HepG2 (cell line): ENCODE results near the gene PGRMC1. TPM values are rescaled to one million over a fixed set of nuclear protein-coding genes. Genes with fewer than 3 reads are reported as not detected.

Experiments
- ATAC-seq: fragments of 200-7000 bp; cut with Tn5 transposase; 3 replicates; pipeline ENCODE4 v1.9.1; 2020; ENCODE audit warnings: mild to moderate bottlenecking, moderate library complexity
- BruUV-seq: library from RNA; stranded (reverse); fragments of 400-500 nt; replicated peaks from 2 replicates; lab custom pipeline; 2021; lab: Mats Ljungman, UMichigan
- CTCF ChIA-PET: fragments of 300-600 bp; formaldehyde crosslinking; extraction: SDS; loops from one replicate; lab custom pipeline; 2021; ENCODE audit warnings: low total read pairs, inconsistent platforms, low intra/inter-chr PET ratio; lab: Yijun Ruan, JAX
- POLR2A ChIA-PET: fragments of 350-600 bp; sonication (Branson Sonifier 250); formaldehyde crosslinking; loops from one replicate; lab custom pipeline; 2020; ENCODE audit warnings: antibody characterized with exemption, inconsistent platforms; lab: Yijun Ruan, JAX
- DNase-seq: peaks from one replicate; pipeline ENCODE4 v3.0.0-alpha.2; 2015; ENCODE audit warnings: low spot score
- FAIRE-seq: peaks from 3 replicates; lab custom pipeline; 2011; peaks lifted over from hg19 to GRCh38; lab: Jason Lieb, UNC
- H2AFZ ChIP-seq: one replicate; pipeline ENCODE4 v1.6.1; 2011; ENCODE audit warnings: low read length, inconsistent platforms
- H3K27ac ChIP-seq: fragments of 300-600 bp; 3 replicates; pipeline ENCODE4 v1.8.0; 2011; ENCODE audit warnings: mixed run types, mild to moderate bottlenecking, mixed read lengths, low read length, inconsistent platforms; ENCODE audit not compliant: insufficient read depth; ENCODE audit errors: extremely low read length
- H3K27me3 ChIP-seq, 2 experiments: fragments of 200-600 bp in 1 of 2; 2 replicates in 1 of 2; 3 replicates in 1 of 2; pipeline versions ENCODE4 v1.6.0 to v1.8.0; 2011; ENCODE audit warnings: low read length in 2 of 2, mild to moderate bottlenecking in 2 of 2, moderate library complexity in 2 of 2, inconsistent platforms in 1 of 2; ENCODE audit not compliant: insufficient read depth in 2 of 2, control insufficient read depth in 1 of 2
- H3K36me3 ChIP-seq, 2 experiments: fragments of 200-600 bp in 1 of 2; replicated peaks in 1 of 2; 2 replicates in 1 of 2; 3 replicates in 1 of 2; pipeline versions ENCODE4 v1.5.1 to v1.8.0; 2011; ENCODE audit warnings: low read length in 2 of 2, inconsistent platforms in 1 of 2; ENCODE audit not compliant: insufficient read depth in 2 of 2, control insufficient read depth in 1 of 2
- H3K4me1 ChIP-seq: 2 replicates; pipeline ENCODE4 v1.5.1; 2012; ENCODE audit warnings: low read length, inconsistent platforms; ENCODE audit not compliant: insufficient read depth
- H3K4me2 ChIP-seq: 2 replicates; pipeline ENCODE4 v1.6.0; 2011; ENCODE audit warnings: low read depth, low read length, inconsistent platforms
- H3K4me3 ChIP-seq, 3 experiments: fragments of 200-600 bp in 1 of 3; sonication (generic), shearing (Covaris generic) in 1 of 3; replicated peaks in 1 of 3; 2 replicates each; pipeline ENCODE4 v1.5.1; 2011 to 2016; ENCODE audit warnings: low read length in 3 of 3, inconsistent platforms in 2 of 3, low read depth in 2 of 3, mild to moderate bottlenecking in 2 of 3, control low read depth in 1 of 3, mixed read lengths in 1 of 3; ENCODE audit not compliant: insufficient read depth in 1 of 3
- H3K79me2 ChIP-seq: one replicate; pipeline ENCODE4 v1.6.1; 2011; ENCODE audit warnings: low read length, inconsistent platforms; ENCODE audit not compliant: insufficient read depth
- H3K9ac ChIP-seq: 2 replicates; pipeline ENCODE4 v1.6.0; 2011; ENCODE audit warnings: mild to moderate bottlenecking, low read depth, low read length, inconsistent platforms; ENCODE audit not compliant: insufficient read depth
- H3K9me3 ChIP-seq: 2 replicates; pipeline ENCODE4 v1.5.1; 2012; ENCODE audit warnings: mild to moderate bottlenecking, low read length
- H4K20me1 ChIP-seq: 2 replicates; pipeline ENCODE4 v1.6.0; 2011; ENCODE audit warnings: inconsistent platforms, mild to moderate bottlenecking, low read length, moderate library complexity; ENCODE audit not compliant: insufficient read depth
- ATF3 ChIP-seq: sonication (generic); formaldehyde crosslinking; IDR thresholded peaks from 2 replicates; pipeline ENCODE4 v1.4.0; 2020; ENCODE audit warnings: missing genetic modification reagents
- ATF5 ChIP-seq: sonication (generic); formaldehyde crosslinking; IDR thresholded peaks from 2 replicates; pipeline ENCODE4 v1.4.0; 2020; ENCODE audit warnings: mild to moderate bottlenecking, low read depth, missing genetic modification reagents
- ATM ChIP-seq: fragments of 450-650 bp; IDR thresholded peaks from 2 replicates; pipeline ENCODE4 v1.7.1; 2017; ENCODE audit warnings: mild to moderate bottlenecking, borderline replicate concordance
- BRCA1 ChIP-seq: sonication (generic); formaldehyde crosslinking; IDR thresholded peaks from 2 replicates; pipeline ENCODE4 v1.4.0; 2020; ENCODE audit warnings: missing genetic modification reagents
- CERS6 ChIP-seq: sonication (generic); formaldehyde crosslinking; IDR thresholded peaks from 2 replicates; pipeline ENCODE4 v1.5.0; 2020; ENCODE audit warnings: missing genetic modification reagents
- E2F5 ChIP-seq: sonication (generic); formaldehyde crosslinking; conservative IDR thresholded peaks from 2 replicates; pipeline ENCODE4 v1.4.0; 2020; ENCODE audit warnings: missing genetic modification reagents
- KMT2A ChIP-seq: sonication (generic); formaldehyde crosslinking; IDR thresholded peaks from 2 replicates; pipeline ENCODE4 v1.4.0; 2020; ENCODE audit warnings: missing genetic modification reagents
- SNAPC2 ChIP-seq: sonication (generic); formaldehyde crosslinking; IDR thresholded peaks from 2 replicates; pipeline ENCODE4 v1.8.1; 2022; ENCODE audit warnings: mild to moderate bottlenecking, missing genetic modification reagents
- TAF15 ChIP-seq: fragments of 200-400 bp; formaldehyde crosslinking; IDR thresholded peaks from one replicate; pipeline ENCODE4 v1.6.1; 2018; ENCODE audit warnings: mild to moderate bottlenecking, low read depth, low read length; ENCODE audit not compliant: poor library complexity, severe bottlenecking
- THYN1 ChIP-seq: sonication (generic); formaldehyde crosslinking; IDR thresholded peaks from 2 replicates; pipeline ENCODE4 v1.8.1; 2023; ENCODE audit warnings: low read depth, mild to moderate bottlenecking, moderate library complexity, missing genetic modification reagents, borderline replicate concordance
- ZNF414 ChIP-seq: sonication (generic); formaldehyde crosslinking; IDR thresholded peaks from 2 replicates; pipeline ENCODE4 v1.5.0; 2020; ENCODE audit warnings: missing genetic modification reagents
- WGBS: methylation state at CpG from one replicate; pipeline ENCODE4 v1.1.6; 2017; ENCODE audit warnings: low lambda C conversion rate; 5-methylcytosine and 5-hydroxymethylcytosine counted together
- in situ Hi-C: cut with HindIII; loops from 2 replicates; pipeline ENCODE4 v1.10.0; 2017; ENCODE audit warnings: low pct_unique_long_range_greater_than_20kb; ENCODE audit not compliant: extremely low pct_ligation_motif_present
- intact Hi-C: fragments of 100-400 bp; cut with micrococcal nuclease; formaldehyde crosslinking; loops from one replicate; pipeline ENCODE4 v1.10.0; 2022; ENCODE audit not compliant: unreplicated experiment
- polyA plus RNA-seq, 8 experiments: library from polyadenylated mRNA; depleted of rRNA in 3 of 8; stranded (reverse) in 7 of 8; unstranded in 1 of 8; fragments of >200 nt; fragmentation: Illumina TruSeq in 4 of 8; extraction: Trizol in 4 of 8; gene quantifications; 2 replicates each; pipeline versions ENCODE4 v1.2.1 to v1.2.3, GENCODE V29; 2011 to 2016; ENCODE audit warnings: low read depth in 4 of 8, missing spikeins in 1 of 8, mixed read lengths in 1 of 8; ENCODE audit not compliant: insufficient read depth in 1 of 8
- total RNA-seq, 5 experiments: library from RNA; depleted of rRNA; stranded (reverse); fragments of >200 nt; fragmentation: Illumina TruSeq; extraction: Trizol; gene quantifications; 2 replicates each; pipeline ENCODE4 v1.2.3, GENCODE V29; 2016; ENCODE audit warnings: low read depth in 1 of 5

PGRMC1 gene
- total and polyA plus RNA-seq, 2 of the 13 experiments (the other 11 are each of a cell fraction or from before 2014, with no cell fraction given) = 44.7 to 124 TPM

- intact Hi-C loops = loop anchor here (10.0 kb wide), 1 partner anchor 45 kb away; no protein-coding TSS in a partner anchor
- 71% methylated on average over 3 of the region's 4 CpGs for WGBS
- H3K4me1 ChIP-seq = peaks cover 12% of the 10 kb centered on the region; the same call in 1 of the 2 replicates
- no peak overlapping the region for H3K9ac ChIP-seq
- in situ Hi-C loops = no loop called here
- FAIRE-seq (no peak), DNase-seq (no peak), ATAC-seq (no peak)
- H3K9me3 ChIP-seq = no peaks in the 10 kb centered on the region
- TF ChIP-seq ATF3 (CRISPR knock-in tag) = no peak
- H3K27me3 ChIP-seq = no peaks in the 10 kb centered on the region
- H2AFZ ChIP-seq = no peak overlapping the region
- H3K4me3 ChIP-seq = no peak overlapping the region
- POLR2A ChIA-PET = no interaction called here
- no peak overlapping the region for H3K27ac ChIP-seq
- H3K79me2 ChIP-seq = no peaks in the 10 kb centered on the region
- BruUV-seq = no TSS peak
- H4K20me1 ChIP-seq = no peaks in the 10 kb centered on the region
- CTCF ChIA-PET = no interaction called here
- H3K4me2 ChIP-seq = no peak overlapping the region
- no peaks in the 10 kb centered on the region for H3K36me3 ChIP-seq
Observed at GRCh38 chrX:119190091-119190681, 45.9 kb upstream of the PGRMC1 start.

GRCh38 chrX:119190831-119191230, 45.3 kb upstream of the PGRMC1 start:
- no peak overlapping the region for H3K4me3 ChIP-seq
- no peak for DNase-seq
- H3K79me2 ChIP-seq = no peaks in the 10 kb centered on the region
- no peaks in the 10 kb centered on the region for H4K20me1 ChIP-seq
- no peak for ATAC-seq
- H3K36me3 ChIP-seq = no peaks in the 10 kb centered on the region
- ChIA-PET CTCF (no interaction called here), POLR2A (no interaction called here)
- H3K4me2 ChIP-seq = no peak overlapping the region
- no peak overlapping the region for H2AFZ ChIP-seq
- intact Hi-C loops (loop anchor here (10.0 kb wide), 1 partner anchor 46 kb away; no protein-coding TSS in a partner anchor), in situ Hi-C loops (no loop called here)
- no peak overlapping the region for H3K9ac ChIP-seq
- 24% methylated on average over 5 of the region's 8 CpGs for WGBS
- H3K27ac ChIP-seq = no peak overlapping the region
- no peak for FAIRE-seq
- BruUV-seq = no TSS peak
- H3K4me1 ChIP-seq = peaks cover 12% of the 10 kb centered on the region; the same call in 1 of the 2 replicates
- H3K27me3 ChIP-seq = no peaks in the 10 kb centered on the region
- H3K9me3 ChIP-seq = no peaks in the 10 kb centered on the region
- TF ChIP-seq ATM (no peak), TAF15 (no peak), E2F5 (CRISPR knock-in tag) (no peak), KMT2A (no peak), BRCA1 (CRISPR knock-in tag) (no peak), ZNF414 (CRISPR knock-in tag) (no peak), THYN1 (no peak), SNAPC2 (CRISPR knock-in tag) (no peak), CERS6 (CRISPR knock-in tag) (no peak), ATF5 (CRISPR knock-in tag) (no peak)
